Measurements from ENCODE around the gene RAD9A.

RAD9A gene

GRCh38 chr11:67442504-67443404, 51.0 kb downstream of the RAD9A start:
- DNase-seq, result no peak

- DNase-seq, result no peak
Measured at GRCh38 chr11:67445515-67445914, 53.7 kb downstream of the RAD9A start.
